Mammary microvascular endothelial cell (primary cell): ENCODE data around the gene MICOS13. TPM values are rescaled to one million over a fixed set of nuclear protein-coding genes. Genes with fewer than 3 reads are reported as not detected.

Experiments used
- total RNA-seq: library from RNA; depleted of rRNA; stranded (reverse); fragments of >200 nt; gene quantifications from 2 replicates; pipeline ENCODE4 v1.2.3, GENCODE V29; 2015

Gene MICOS13, protein sequence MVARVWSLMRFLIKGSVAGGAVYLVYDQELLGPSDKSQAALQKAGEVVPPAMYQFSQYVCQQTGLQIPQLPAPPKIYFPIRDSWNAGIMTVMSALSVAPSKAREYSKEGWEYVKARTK
- total RNA-seq: 59.6 and 66.4 TPM in 2 replicates

DNA sequence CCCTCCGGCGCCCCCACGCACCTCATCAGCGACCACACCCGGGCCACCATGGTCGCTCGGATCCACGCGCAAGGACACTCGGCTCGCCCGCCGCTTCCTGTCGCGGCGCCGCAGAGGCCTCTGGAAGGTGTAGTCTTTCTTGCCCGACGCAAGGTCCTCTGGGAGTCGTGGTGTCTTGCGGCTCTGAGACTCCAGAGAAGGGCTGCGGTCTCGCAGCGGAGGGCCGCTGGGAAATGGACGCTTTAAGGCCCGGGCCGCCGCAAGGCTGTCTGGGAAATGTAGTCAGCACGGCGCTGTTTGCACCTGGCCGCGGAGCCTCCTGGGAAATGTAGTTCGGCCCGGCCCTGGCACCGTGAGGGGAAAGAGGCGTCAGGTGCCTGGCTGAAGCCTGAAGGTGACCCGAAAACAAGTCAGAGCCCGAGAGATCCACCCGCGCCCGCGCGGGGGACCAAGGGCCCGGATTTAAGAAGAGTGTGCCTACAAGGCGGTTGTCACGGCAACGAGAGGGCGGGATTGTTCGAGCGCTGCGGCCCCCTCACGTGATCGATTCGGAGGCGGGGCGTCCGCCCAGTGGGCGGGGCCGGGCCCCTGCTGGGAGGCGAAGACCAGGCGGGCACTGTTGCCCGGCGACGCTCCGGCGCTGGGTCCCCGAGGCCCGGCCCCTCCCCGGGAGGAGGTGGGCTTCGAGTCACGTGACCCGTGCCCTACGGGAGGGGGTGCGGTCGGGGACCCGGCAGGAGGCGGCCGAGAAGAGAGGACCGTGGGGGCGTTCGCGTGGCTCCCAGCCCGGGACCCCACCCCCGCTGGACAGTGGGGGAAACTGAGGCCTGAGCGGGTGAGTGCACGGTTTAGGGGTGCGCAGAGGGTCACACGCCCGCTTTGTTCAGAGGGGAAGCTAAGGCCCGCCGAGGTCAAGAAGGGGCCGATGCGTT, at the start of gene MICOS13, which contains the start of gene HSD11B1L:
Gene MICOS13, minus strand, starts transcription at position 80 of the 932 bp plus-strand sequence. Its CDS starts 30 bp downstream, at position 50.
Gene HSD11B1L, plus strand, starts transcription at position 591 of the 932 bp plus-strand sequence. CDS start 3,806 bp downstream, outside the sequence.

DNA sequence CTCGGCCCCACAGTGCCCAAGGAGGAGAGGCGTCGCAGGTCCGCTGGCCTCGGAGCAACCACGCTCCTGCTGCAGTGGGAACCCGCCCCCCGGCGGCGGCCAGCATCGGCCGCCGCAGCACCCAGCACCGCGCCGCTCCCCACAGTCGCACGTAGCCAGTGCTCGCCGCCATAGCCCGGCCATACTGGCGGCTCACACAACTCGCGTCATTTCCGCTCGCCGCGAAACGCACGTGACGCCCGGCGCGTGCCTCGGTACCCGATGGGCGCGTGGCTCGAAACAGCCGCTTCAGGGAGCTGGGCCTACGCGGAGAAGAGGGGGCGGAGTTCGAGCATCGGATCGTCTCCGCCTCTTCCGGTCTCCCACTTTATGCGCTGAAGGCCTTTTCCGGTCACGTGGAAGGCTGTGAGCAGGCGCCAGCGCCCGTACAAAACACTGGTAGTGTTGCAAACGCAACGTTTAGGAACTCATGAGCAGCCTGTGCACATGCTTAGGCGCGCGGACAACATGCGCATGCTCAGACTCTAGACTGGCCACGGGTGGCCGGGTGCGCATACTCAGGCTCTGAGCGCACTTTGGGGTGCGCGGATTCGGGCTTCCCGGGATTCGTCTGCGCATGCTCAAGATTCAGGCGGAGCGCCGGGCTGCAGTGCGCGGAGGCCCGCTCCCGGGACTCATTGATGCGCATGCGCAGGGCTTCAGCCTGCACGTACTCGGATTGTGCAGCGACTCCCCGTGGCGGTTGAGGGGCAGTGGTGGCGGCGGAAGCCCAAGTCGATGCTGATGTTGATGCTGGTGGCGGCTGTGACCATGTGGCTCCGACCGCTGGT, 39.9 kb upstream of the MICOS13 start, which contains the start of the genes CATSPERD and LONP1:
Gene CATSPERD, plus strand, starts transcription at position 677 of the 830 bp plus-strand sequence. Its CDS starts 101 bp downstream, at position 778.
Gene LONP1, minus strand, starts transcription at position 186 of the 830 bp plus-strand sequence. Its CDS starts 14 bp downstream, at position 172.

DNA sequence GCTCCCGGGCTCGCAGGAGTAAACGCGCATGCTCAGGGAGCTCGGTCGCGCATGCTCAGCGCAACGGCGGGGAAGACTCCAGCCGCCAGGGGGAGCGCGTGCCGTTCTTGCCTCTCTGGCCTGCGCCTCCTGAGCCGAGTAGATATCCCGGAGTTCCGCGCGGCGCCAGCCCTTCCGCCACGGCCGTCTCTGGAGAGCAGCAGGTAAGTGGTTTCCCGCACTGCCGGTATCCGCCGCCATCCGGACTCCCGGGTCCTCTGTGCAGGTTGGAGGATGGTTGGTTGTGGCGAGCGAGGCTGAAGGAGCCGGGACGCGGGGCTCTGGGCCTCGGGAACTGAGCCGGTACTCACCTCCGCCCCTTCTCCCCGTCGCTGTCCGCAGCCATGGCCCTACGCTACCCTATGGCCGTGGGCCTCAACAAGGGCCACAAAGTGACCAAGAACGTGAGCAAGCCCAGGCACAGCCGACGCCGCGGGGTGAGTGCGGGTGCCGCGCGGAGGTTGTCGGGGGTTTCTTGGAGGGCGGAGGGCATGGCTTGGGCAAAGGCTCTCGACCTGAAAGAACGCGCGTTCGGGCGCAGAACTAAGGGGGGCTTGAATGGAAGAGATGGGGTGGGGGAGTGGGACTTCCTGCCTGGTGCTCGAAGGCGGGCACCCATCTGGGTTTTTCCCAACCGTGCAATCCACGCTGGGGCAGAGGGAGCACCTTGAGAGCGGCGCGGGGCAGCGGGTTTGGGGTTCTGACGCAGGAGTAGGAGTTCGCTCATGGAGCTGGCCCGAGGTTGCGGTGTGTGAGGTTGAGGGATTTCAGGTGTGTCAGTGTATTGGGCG, 10.0 kb upstream of the MICOS13 start, which contains the start of gene RPL36:
Gene RPL36, plus strand, starts transcription at position 171 of the 830 bp plus-strand sequence. Its CDS starts 213 bp downstream, at position 384.

Other genes starting within 250 kb of the MICOS13 start
- not detected in 2 replicates for gene ZNRF4, start 225.1 kb downstream of the MICOS13 start, total RNA-seq
- gene TINCR, start 112.6 kb downstream of the MICOS13 start, total RNA-seq: 0.15 and 0.53 TPM in 2 replicates
- 12.5 and 18.2 TPM in 2 replicates for gene SAFB2, start 57.7 kb downstream of the MICOS13 start, total RNA-seq
- 27.6 and 39.0 TPM in 2 replicates for gene SAFB, start 57.4 kb downstream of the MICOS13 start, total RNA-seq
- gene HSD11B1L, start 511 bp upstream of the MICOS13 start, total RNA-seq: 2.6 and 4.5 TPM in 2 replicates
- gene RPL36, start 9.8 kb upstream of the MICOS13 start, total RNA-seq: 1,353 and 1,639 TPM in 2 replicates
- gene LONP1, start 39.6 kb upstream of the MICOS13 start, total RNA-seq: 115 and 130 TPM in 2 replicates
- gene CATSPERD, start 40.1 kb upstream of the MICOS13 start, total RNA-seq: not detected in 2 replicates
- gene PRR22, start 104.2 kb upstream of the MICOS13 start, total RNA-seq: 0.44 and 0.60 TPM in 2 replicates
- gene DUS3L, start 110.6 kb upstream of the MICOS13 start, total RNA-seq: 34.8 and 43.3 TPM in 2 replicates
- gene NRTN, start 124.6 kb upstream of the MICOS13 start, total RNA-seq: not detected in 2 replicates
- gene FUT6, start 159.2 kb upstream of the MICOS13 start, total RNA-seq: not detected in 2 replicates
- gene FUT3, start 170.9 kb upstream of the MICOS13 start, total RNA-seq: not detected in 2 replicates
- not detected in 2 replicates for gene FUT5, start 190.0 kb upstream of the MICOS13 start, total RNA-seq
- gene NDUFA11, start 223.3 kb upstream of the MICOS13 start, total RNA-seq: 359 and 363 TPM in 2 replicates
- gene VMAC, start 224.4 kb upstream of the MICOS13 start, total RNA-seq: 2.8 and 3.0 TPM in 2 replicates
- gene CAPS, start 233.7 kb upstream of the MICOS13 start, total RNA-seq: 0.89 and 1.3 TPM in 2 replicates